Hepatocyte (in vitro differentiated cells): ENCODE results near the gene KCNC4. TPM values are rescaled to one million over a fixed set of nuclear protein-coding genes. Genes with fewer than 3 reads are reported as not detected.

ENCODE experiments used
- DNase-seq: peaks from one replicate; pipeline ENCODE4 v3.0.0-alpha.2; 2016; ENCODE audit warnings: low spot score
- H2AFZ ChIP-seq: fragments of 200-600 bp; sonication (generic); 2 replicates; pipeline ENCODE4 v1.6.0; 2016; ENCODE audit warnings: antibody characterized with exemption, mild to moderate bottlenecking
- H3K27ac ChIP-seq: fragments of 200-600 bp; sonication (generic); 2 replicates; pipeline ENCODE4 v1.5.1; 2016; ENCODE audit warnings: mild to moderate bottlenecking
- H3K27me3 ChIP-seq: fragments of 200-600 bp; sonication (generic); 2 replicates; pipeline ENCODE4 v1.6.1; 2016
- H3K36me3 ChIP-seq: fragments of 200-600 bp; sonication (generic); replicated peaks from 2 replicates; pipeline ENCODE4 v1.5.1; 2016; ENCODE audit warnings: low read depth; ENCODE audit not compliant: insufficient read depth
- H3K4me1 ChIP-seq: fragments of 200-600 bp; sonication (generic); 2 replicates; pipeline ENCODE4 v1.5.1; 2016; ENCODE audit warnings: mild to moderate bottlenecking, moderate library complexity; ENCODE audit not compliant: insufficient read depth
- H3K4me2 ChIP-seq: fragments of 200-600 bp; sonication (generic); 2 replicates; pipeline ENCODE4 v1.6.0; 2016
- H3K4me3 ChIP-seq: fragments of 200-600 bp; sonication (generic); 2 replicates; pipeline ENCODE4 v1.5.1; 2016; ENCODE audit warnings: mild to moderate bottlenecking
- H3K79me2 ChIP-seq: fragments of 200-600 bp; sonication (generic); 2 replicates; pipeline ENCODE4 v1.6.0; 2017; ENCODE audit warnings: mild to moderate bottlenecking
- H3K9me2 ChIP-seq: fragments of 200-600 bp; sonication (generic); replicated peaks from 2 replicates; pipeline ENCODE4 v1.6.0; 2017; ENCODE audit warnings: mild to moderate bottlenecking; ENCODE audit not compliant: insufficient read depth
- H3K9me3 ChIP-seq: fragments of 200-600 bp; sonication (generic); 2 replicates; pipeline ENCODE4 v1.5.1; 2016; ENCODE audit warnings: low read depth, mild to moderate bottlenecking
- H4K20me1 ChIP-seq: fragments of 200-600 bp; sonication (generic); 2 replicates; pipeline ENCODE4 v1.6.0; 2016; ENCODE audit warnings: mild to moderate bottlenecking; ENCODE audit not compliant: insufficient read depth, poor library complexity, severe bottlenecking
- EZH2 ChIP-seq: fragments of 200-600 bp; sonication (generic); IDR thresholded peaks from 2 replicates; pipeline ENCODE4 v1.6.1; 2016; ENCODE audit warnings: antibody characterized with exemption, mild to moderate bottlenecking, borderline replicate concordance
- EZH2phosphoT487 ChIP-seq: fragments of 200-600 bp; sonication (generic); IDR thresholded peaks from one replicate; pipeline ENCODE4 v1.6.1; 2018; ENCODE audit warnings: antibody characterized with exemption, mild to moderate bottlenecking, low read depth, moderate library complexity; ENCODE audit not compliant: unreplicated experiment, severe bottlenecking
- WGBS: methylation state at CpG from one replicate; pipeline ENCODE4 v1.1.6; 2016; ENCODE audit warnings: low lambda C conversion rate; ENCODE audit errors: missing lambda C conversion rate; 5-methylcytosine and 5-hydroxymethylcytosine counted together
- polyA plus RNA-seq: library from polyadenylated mRNA; unstranded; fragments of >200 nt; fragmentation: Nextera tagmentation; extraction: Ambion mirVana; gene quantifications from 2 replicates; pipeline ENCODE4 v1.2.1, GENCODE V29; 2016
- total RNA-seq: library from RNA; depleted of rRNA; stranded (reverse); fragments of >200 nt; gene quantifications from 2 replicates; pipeline ENCODE4 v1.2.3, GENCODE V29; 2014
- TF ChIP-seq, protein P1 (sequence below): fragments of 200-600 bp; sonication (generic); IDR thresholded peaks from 2 replicates; pipeline ENCODE4 v1.5.1; 2016; ENCODE audit warnings: antibody characterized with exemption, mild to moderate bottlenecking; ENCODE audit not compliant: poor library complexity

KCNC4 gene
- total and polyA plus RNA-seq, 2 experiments from 2014 or later, result 1.3 to 4.6 TPM

DNA sequence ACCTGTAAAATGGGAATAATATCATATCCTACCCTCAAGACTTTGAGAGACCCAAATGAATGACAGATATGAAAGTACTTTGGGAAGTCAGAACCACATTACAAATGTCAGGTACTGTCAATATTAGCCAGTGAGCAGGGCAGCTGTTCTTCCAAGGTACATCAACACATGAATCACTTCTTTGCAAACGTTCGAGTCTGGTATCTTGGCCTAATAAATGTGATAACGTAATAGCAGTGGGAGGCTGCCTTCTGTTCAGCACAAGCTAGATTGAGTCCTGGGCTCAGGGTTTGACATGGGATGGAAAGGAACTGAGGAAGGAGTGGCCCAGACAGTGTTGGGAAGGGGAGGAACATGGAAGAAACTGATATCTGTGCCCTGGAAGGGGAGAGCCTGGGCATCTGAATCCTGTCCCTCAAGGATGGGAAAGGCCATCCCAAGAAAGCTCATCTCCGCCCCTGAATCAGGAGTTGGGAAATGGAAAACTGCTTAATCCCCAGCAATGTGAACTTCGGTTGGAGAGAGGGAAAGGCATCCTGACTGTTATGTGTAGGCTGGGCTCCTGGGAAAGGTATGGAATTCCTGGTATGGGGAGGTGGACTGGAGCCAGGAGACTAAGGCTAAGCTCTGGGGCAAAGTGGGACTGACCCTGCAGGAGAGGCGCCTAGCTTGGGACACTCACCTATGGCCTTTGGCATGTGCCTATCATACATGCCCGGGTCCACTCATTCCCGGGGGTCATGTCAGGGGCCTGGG, 14.3 kb downstream of the KCNC4 start:
- 79% methylated on average over 8 of the region's 8 CpGs for WGBS
- Histone ChIP-seq H3K27me3 (no peaks in the 10 kb centered on the region), H3K9me2 (no peaks in the 10 kb centered on the region), H3K9me3 (no peaks in the 10 kb centered on the region), H3K27ac (no peak overlapping the region), H2AFZ (no peak overlapping the region), H3K4me2 (no peak overlapping the region), H3K36me3 (no peaks in the 10 kb centered on the region), H3K4me1 (no peaks in the 10 kb centered on the region), H3K4me3 (no peak overlapping the region), H4K20me1 (no peaks in the 10 kb centered on the region), H3K79me2 (no peaks in the 10 kb centered on the region)
- TF ChIP-seq EZH2phosphoT487 (no peak), EZH2 (no peak)
- TF ChIP-seq, protein P1, sequence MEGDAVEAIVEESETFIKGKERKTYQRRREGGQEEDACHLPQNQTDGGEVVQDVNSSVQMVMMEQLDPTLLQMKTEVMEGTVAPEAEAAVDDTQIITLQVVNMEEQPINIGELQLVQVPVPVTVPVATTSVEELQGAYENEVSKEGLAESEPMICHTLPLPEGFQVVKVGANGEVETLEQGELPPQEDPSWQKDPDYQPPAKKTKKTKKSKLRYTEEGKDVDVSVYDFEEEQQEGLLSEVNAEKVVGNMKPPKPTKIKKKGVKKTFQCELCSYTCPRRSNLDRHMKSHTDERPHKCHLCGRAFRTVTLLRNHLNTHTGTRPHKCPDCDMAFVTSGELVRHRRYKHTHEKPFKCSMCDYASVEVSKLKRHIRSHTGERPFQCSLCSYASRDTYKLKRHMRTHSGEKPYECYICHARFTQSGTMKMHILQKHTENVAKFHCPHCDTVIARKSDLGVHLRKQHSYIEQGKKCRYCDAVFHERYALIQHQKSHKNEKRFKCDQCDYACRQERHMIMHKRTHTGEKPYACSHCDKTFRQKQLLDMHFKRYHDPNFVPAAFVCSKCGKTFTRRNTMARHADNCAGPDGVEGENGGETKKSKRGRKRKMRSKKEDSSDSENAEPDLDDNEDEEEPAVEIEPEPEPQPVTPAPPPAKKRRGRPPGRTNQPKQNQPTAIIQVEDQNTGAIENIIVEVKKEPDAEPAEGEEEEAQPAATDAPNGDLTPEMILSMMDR, result no peak
- DNase-seq, result no peak

DNA sequence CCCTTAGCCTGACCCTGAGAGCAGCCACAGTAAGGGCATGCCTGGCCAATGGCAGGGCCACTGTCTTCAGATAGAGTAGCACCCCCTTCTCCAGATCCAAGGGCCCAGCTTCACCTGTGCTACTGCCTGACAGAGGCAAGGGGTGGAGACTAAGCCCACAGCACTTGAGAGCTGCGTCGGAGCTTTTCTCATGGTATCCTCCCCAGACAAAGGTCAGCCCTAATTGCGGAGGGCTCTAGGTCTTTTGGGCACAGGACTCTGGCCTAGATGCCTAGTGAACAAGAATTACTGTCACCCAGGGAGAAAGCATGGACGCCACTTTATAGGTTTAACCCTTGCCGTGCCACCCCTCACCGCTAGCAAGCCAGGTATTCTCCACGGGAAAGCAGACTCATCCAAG, 15.1 kb downstream of the KCNC4 start:
- Histone ChIP-seq H2AFZ (no peak overlapping the region), H3K4me1 (no peaks in the 10 kb centered on the region), H4K20me1 (no peaks in the 10 kb centered on the region), H3K27me3 (no peaks in the 10 kb centered on the region), H3K36me3 (no peaks in the 10 kb centered on the region), H3K4me2 (no peak overlapping the region), H3K27ac (no peak overlapping the region), H3K4me3 (no peak overlapping the region), H3K9me2 (no peaks in the 10 kb centered on the region), H3K79me2 (no peaks in the 10 kb centered on the region), H3K9me3 (no peaks in the 10 kb centered on the region)
- DNase-seq, result no peak
- WGBS, result 60% methylated on average over 7 of the region's 7 CpGs
- TF ChIP-seq EZH2, result no peak

DNA sequence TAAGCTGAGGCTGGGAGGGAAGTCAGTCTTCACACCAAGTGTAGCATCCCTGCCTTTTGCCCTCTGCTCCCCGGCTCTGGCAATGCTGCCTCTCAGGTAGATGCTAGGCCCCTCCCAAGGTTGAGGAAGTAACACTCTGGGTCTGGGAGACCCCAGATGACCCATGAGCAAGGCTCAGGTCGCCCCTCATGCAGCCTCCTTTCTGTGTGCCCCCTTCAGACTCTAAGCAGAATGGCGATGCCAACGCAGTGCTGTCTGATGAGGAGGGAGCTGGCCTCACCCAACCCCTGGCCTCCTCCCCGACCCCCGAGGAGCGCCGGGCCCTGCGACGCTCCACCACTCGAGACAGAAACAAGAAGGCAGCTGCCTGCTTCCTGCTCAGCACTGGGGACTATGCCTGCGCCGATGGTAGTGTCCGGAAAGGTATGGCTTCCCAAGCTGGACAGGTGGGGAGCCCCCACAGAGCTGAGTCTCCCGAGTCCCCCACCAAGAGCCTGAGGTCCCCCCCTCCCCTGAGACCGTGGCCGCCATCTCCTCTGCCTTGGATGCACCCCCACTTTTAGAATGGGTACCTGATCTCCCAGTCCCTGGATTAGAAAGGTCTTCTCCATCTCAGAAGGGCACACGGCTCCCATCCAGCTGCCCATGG, 15.8 kb downstream of the KCNC4 start:
- no peak overlapping the region for H3K4me2 ChIP-seq
- no peak overlapping the region for H3K4me3 ChIP-seq
- H3K79me2 ChIP-seq, result no peaks in the 10 kb centered on the region
- H2AFZ ChIP-seq, result no peak overlapping the region
- no peak overlapping the region for H3K27ac ChIP-seq
- no peak for TF ChIP-seq EZH2phosphoT487
- TF ChIP-seq EZH2, result no peak
- TF ChIP-seq, protein P1, result no peak
- no peaks in the 10 kb centered on the region for H3K36me3 ChIP-seq
- no peak for DNase-seq
- WGBS, result 91% methylated on average over 15 of the region's 18 CpGs
- H3K9me2 ChIP-seq, result no peaks in the 10 kb centered on the region
- no peaks in the 10 kb centered on the region for H3K9me3 ChIP-seq
- H3K4me1 ChIP-seq, result no peaks in the 10 kb centered on the region
- no peaks in the 10 kb centered on the region for H3K27me3 ChIP-seq
- no peaks in the 10 kb centered on the region for H4K20me1 ChIP-seq

DNA sequence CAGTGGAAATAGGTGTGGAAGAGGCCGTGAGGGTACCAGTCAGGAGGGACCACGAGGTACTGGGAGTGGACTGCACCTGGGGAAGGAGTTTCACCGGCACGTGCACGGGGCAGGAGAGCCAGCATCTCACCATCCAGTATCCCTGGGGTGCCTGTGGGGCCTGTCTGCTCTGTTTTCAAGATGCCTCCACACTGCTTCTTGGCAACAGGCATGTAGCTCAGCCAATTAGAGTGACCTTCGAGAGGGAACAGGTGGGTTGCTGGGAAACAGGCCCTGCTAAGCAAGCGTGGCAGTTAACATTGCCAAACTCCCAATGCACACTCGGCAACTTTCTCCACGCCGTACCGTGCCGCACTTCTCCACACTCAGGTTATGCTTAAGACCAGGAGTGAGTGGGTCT, 17.7 kb downstream of the KCNC4 start:
- Histone ChIP-seq H2AFZ (no peak overlapping the region), H3K27ac (no peak overlapping the region), H4K20me1 (no peaks in the 10 kb centered on the region), H3K4me2 (no peak overlapping the region), H3K36me3 (no peaks in the 10 kb centered on the region), H3K27me3 (no peaks in the 10 kb centered on the region), H3K79me2 (no peaks in the 10 kb centered on the region), H3K9me2 (no peaks in the 10 kb centered on the region), H3K4me1 (no peaks in the 10 kb centered on the region), H3K9me3 (no peaks in the 10 kb centered on the region), H3K4me3 (no peak overlapping the region)
- DNase-seq, result no peak
- WGBS, result 92% methylated on average over 11 of the region's 12 CpGs
- TF ChIP-seq EZH2phosphoT487 (no peak), EZH2 (no peak)
- TF ChIP-seq, protein P1, result no peak
